Mononuclear cell (primary cell): Measurements from ENCODE around the gene TSSK6. TPM values are rescaled to one million over a fixed set of nuclear protein-coding genes. Genes with fewer than 3 reads are reported as not detected.

ENCODE experiments used
- H3K27me3 ChIP-seq: 2 replicates; pipeline ENCODE4 v1.6.0; 2011; ENCODE audit warnings: low read length, control low read depth; ENCODE audit not compliant: insufficient read depth
- H3K4me1 ChIP-seq: 2 replicates; pipeline ENCODE4 v1.5.1; 2011; ENCODE audit warnings: mild to moderate bottlenecking, low read length, control low read depth; ENCODE audit not compliant: insufficient read depth
- H3K4me3 ChIP-seq: 2 replicates; pipeline ENCODE4 v1.5.1; 2011; ENCODE audit warnings: mild to moderate bottlenecking, low read length, moderate library complexity
- H3K9me3 ChIP-seq: 2 replicates; pipeline ENCODE4 v1.5.1; 2011; ENCODE audit warnings: low read depth, mild to moderate bottlenecking, control low read depth, low read length
- total RNA-seq: library from RNA; depleted of rRNA; stranded (reverse); fragments of >200 nt; gene quantifications from one replicate; pipeline ENCODE4 v1.2.3, GENCODE V29; 2012

The TSSK6 gene
- total RNA-seq, result 6.3 TPM

- Histone ChIP-seq H3K27me3 (no peaks in the 10 kb centered on the region), H3K9me3 (no peaks in the 10 kb centered on the region), H3K4me1 (peaks cover 28% of the 10 kb centered on the region), H3K4me3 (peak within 1 kb of the TSS; percentile 76)
These were observed at the start of gene TSSK6 for GRCh38 chr19:19514881-19515641. Gene TSSK6, minus strand, starts transcription at chr19:19515548. Its CDS starts 121 bp downstream, at chr19:19515427.

GRCh38 chr19:19563348-19563848 lies 48.0 kb upstream of the TSSK6 start:
- no peak overlapping the region for H3K4me3 ChIP-seq
- H3K9me3 ChIP-seq, result no peaks in the 10 kb centered on the region
- no peaks in the 10 kb centered on the region for H3K4me1 ChIP-seq
- H3K27me3 ChIP-seq, result no peaks in the 10 kb centered on the region

- H3K27me3 ChIP-seq, result no peaks in the 10 kb centered on the region
- H3K4me1 ChIP-seq, result no peaks in the 10 kb centered on the region
These were observed 47.5 kb upstream of the TSSK6 start for GRCh38 chr19:19562665-19563347.

GRCh38 chr19:19561946-19562664 lies 46.8 kb upstream of the TSSK6 start:
- no peaks in the 10 kb centered on the region for H3K27me3 ChIP-seq
- no peaks in the 10 kb centered on the region for H3K4me1 ChIP-seq
- H3K4me3 ChIP-seq, result no peak overlapping the region
- no peaks in the 10 kb centered on the region for H3K9me3 ChIP-seq

More at GRCh38 chr19:19562665-19563347, 47.5 kb upstream of the TSSK6 start:
- H3K9me3 ChIP-seq, result no peaks in the 10 kb centered on the region
- no peak overlapping the region for H3K4me3 ChIP-seq

GRCh38 chr19:19559931-19560330 lies 44.6 kb upstream of the TSSK6 start:
- H3K4me3 ChIP-seq, result no peak overlapping the region
- H3K4me1 ChIP-seq, result no peaks in the 10 kb centered on the region
- H3K27me3 ChIP-seq, result no peaks in the 10 kb centered on the region
- no peaks in the 10 kb centered on the region for H3K9me3 ChIP-seq

- no peaks in the 10 kb centered on the region for H3K4me1 ChIP-seq
- no peaks in the 10 kb centered on the region for H3K27me3 ChIP-seq
- H3K4me3 ChIP-seq, result no peak overlapping the region
- no peaks in the 10 kb centered on the region for H3K9me3 ChIP-seq
These were observed 43.3 kb upstream of the TSSK6 start for GRCh38 chr19:19558636-19559035.

GRCh38 chr19:19558055-19558454 lies 42.7 kb upstream of the TSSK6 start:
- H3K4me3 ChIP-seq, result no peak overlapping the region
- no peaks in the 10 kb centered on the region for H3K27me3 ChIP-seq
- no peaks in the 10 kb centered on the region for H3K4me1 ChIP-seq
- no peaks in the 10 kb centered on the region for H3K9me3 ChIP-seq

GRCh38 chr19:19554074-19555023 lies 39.0 kb upstream of the TSSK6 start:
- Histone ChIP-seq H3K4me1 (no peaks in the 10 kb centered on the region), H3K9me3 (no peaks in the 10 kb centered on the region), H3K27me3 (no peaks in the 10 kb centered on the region), H3K4me3 (no peak overlapping the region)

- Histone ChIP-seq H3K4me1 (no peaks in the 10 kb centered on the region), H3K9me3 (no peaks in the 10 kb centered on the region), H3K4me3 (no peak overlapping the region), H3K27me3 (no peaks in the 10 kb centered on the region)
These were observed 38.3 kb upstream of the TSSK6 start for GRCh38 chr19:19553670-19554069.

GRCh38 chr19:19552798-19553197 lies 37.5 kb upstream of the TSSK6 start:
- Histone ChIP-seq H3K9me3 (no peaks in the 10 kb centered on the region), H3K27me3 (no peaks in the 10 kb centered on the region), H3K4me1 (no peaks in the 10 kb centered on the region), H3K4me3 (no peak overlapping the region)

GRCh38 chr19:19551853-19552192 lies 36.5 kb upstream of the TSSK6 start:
- Histone ChIP-seq H3K4me3 (no peak overlapping the region), H3K27me3 (no peaks in the 10 kb centered on the region), H3K4me1 (no peaks in the 10 kb centered on the region), H3K9me3 (no peaks in the 10 kb centered on the region)

- no peak overlapping the region for H3K4me3 ChIP-seq
- H3K9me3 ChIP-seq, result no peaks in the 10 kb centered on the region
- H3K4me1 ChIP-seq, result no peaks in the 10 kb centered on the region
- H3K27me3 ChIP-seq, result no peaks in the 10 kb centered on the region
These were observed 35.9 kb upstream of the TSSK6 start for GRCh38 chr19:19550972-19551852.

- Histone ChIP-seq H3K4me1 (no peaks in the 10 kb centered on the region), H3K27me3 (no peaks in the 10 kb centered on the region)
These were observed 35.2 kb upstream of the TSSK6 start for GRCh38 chr19:19550485-19550929.

More at GRCh38 chr19:19550485-19550929, 35.2 kb upstream of the TSSK6 start:
- Histone ChIP-seq H3K4me3 (no peak overlapping the region), H3K9me3 (no peaks in the 10 kb centered on the region)
